Effector memory CD4-positive, alpha-beta T cell (primary cell): ENCODE measurements around the gene CCDC160.
"Not testable (repeated sequence)": the region's sequence is repeated elsewhere in the genome, so short reads cannot be mapped to it uniquely, and the experiment has no call there.

Experiments used
- DNase-seq, 3 donors: peaks; one replicate each; pipeline ENCODE4 v3.0.0-alpha.2; 2020
- H3K27ac ChIP-seq: 2 replicates; pipeline ENCODE4 v1.7.0; 2013; ENCODE audit warnings: mild to moderate bottlenecking, low read length, moderate library complexity; ENCODE audit not compliant: insufficient read depth, poor library complexity, severe bottlenecking
- H3K27me3 ChIP-seq: replicated peaks from 2 replicates; pipeline ENCODE4 v1.7.0; 2013; ENCODE audit warnings: mild to moderate bottlenecking, low read length; ENCODE audit not compliant: insufficient read depth, control insufficient read depth, poor library complexity, severe bottlenecking
- H3K36me3 ChIP-seq: 2 replicates; pipeline ENCODE4 v1.7.0; 2013; ENCODE audit warnings: mild to moderate bottlenecking, low read length, moderate library complexity; ENCODE audit not compliant: control insufficient read depth, insufficient read depth
- H3K4me1 ChIP-seq: 2 replicates; pipeline ENCODE4 v1.7.0; 2013; ENCODE audit warnings: low read length, mild to moderate bottlenecking; ENCODE audit not compliant: control insufficient read depth, insufficient read depth, poor library complexity, severe bottlenecking
- H3K4me3 ChIP-seq: 2 replicates; pipeline ENCODE4 v1.7.0; 2013; ENCODE audit warnings: low read length, low read depth, mild to moderate bottlenecking; ENCODE audit not compliant: insufficient read depth, poor library complexity, severe bottlenecking
- H3K9me3 ChIP-seq: 2 replicates; pipeline ENCODE4 v1.7.0; 2013; ENCODE audit warnings: mild to moderate bottlenecking, low read length, moderate library complexity; ENCODE audit not compliant: control insufficient read depth
- total RNA-seq, 3 donors: gene quantifications; one replicate each; lab custom pipeline; 2026; lab: John Stamatoyannopoulos, UW

CCDC160 gene
- 0 reads per million in 3 donors for total RNA-seq

DNA sequence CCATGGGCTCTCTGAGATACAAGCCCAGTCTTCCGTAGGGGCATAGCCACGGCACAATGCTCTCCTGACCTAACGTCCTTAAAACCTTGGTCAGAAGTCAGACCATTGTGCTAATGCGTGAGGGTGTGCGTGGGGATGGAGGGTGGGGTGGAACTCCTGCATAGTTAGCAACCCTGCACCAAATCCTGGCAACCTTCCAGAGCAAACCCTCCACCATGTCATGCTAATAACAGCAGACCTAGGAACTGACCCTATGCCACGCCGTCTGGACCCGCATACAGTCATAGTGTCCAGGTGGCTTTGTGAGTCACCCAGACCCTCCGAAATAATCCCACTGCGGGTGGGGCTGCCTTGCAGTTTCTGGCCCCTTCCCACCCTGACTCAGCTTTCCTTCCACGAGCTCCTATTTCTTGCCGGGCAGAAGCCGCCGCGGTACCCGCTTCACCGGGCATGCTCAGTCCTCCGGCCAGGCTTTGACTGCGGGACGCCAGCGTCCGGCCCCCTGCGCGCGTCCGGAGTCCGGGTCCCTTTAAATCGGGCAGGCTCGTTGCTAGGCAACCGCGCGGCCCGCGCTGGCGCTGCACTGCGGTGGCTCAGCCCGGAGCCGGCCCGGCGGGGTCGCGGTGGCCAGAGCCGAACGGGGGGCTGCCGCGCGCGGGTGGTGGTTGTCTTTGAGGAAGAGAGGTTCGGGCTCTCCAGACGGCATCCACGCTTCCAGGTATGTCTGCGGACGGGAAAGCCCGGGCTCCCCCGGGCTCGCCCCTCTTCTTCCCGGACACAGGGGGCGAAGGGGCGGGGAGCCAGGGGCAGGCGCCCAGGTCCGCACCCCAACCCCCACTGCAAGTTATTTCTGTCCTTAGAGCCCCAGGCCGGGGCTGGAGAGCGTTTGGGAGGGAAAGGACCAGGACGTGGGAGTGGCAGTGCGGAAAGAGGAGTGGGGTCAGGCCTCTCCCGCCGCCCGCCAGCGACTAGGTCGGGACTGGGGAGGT, at the start of gene CCDC160:
TSS of gene CCDC160 (plus strand) at position 557 of the 989 bp plus-strand sequence. CDS start 7,619 bp downstream, outside the sequence.
- Histone ChIP-seq H3K27ac (no peak within 1 kb of the TSS), H3K36me3 (no peaks in the 10 kb centered on the region), H3K4me3 (no peak within 1 kb of the TSS), H3K4me1 (no peaks in the 10 kb centered on the region), H3K9me3 (no peaks in the 10 kb centered on the region), H3K27me3 (no peaks in the 10 kb centered on the region)
- DNase-seq = no peak

DNA sequence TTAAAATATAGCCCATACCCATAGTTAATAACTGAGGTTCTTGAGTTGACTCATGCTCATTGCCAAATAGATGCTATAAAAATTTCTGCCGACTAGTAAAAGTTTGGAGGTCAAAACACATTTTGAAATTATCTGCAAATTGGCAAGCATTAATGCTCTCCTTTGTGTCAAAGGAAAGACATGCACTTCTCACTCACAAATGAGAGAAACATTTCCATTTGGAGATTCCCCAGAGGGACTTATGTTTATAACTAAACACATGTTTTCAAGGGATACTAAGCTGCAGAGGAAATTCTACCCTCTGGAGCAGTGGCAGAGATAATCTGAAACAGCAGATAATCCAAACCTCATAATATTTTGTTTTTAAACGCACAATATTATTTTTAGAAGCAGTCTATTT, 45.7 kb upstream of the CCDC160 start:
- no peak overlapping the region for H3K4me3 ChIP-seq
- no peaks in the 10 kb centered on the region for H3K9me3 ChIP-seq
- DNase-seq = no peak
- H3K27ac ChIP-seq = no peak overlapping the region
- H3K27me3 ChIP-seq = no peaks in the 10 kb centered on the region
- peaks cover 8% of the 10 kb centered on the region for H3K4me1 ChIP-seq
- no peaks in the 10 kb centered on the region for H3K36me3 ChIP-seq

DNA sequence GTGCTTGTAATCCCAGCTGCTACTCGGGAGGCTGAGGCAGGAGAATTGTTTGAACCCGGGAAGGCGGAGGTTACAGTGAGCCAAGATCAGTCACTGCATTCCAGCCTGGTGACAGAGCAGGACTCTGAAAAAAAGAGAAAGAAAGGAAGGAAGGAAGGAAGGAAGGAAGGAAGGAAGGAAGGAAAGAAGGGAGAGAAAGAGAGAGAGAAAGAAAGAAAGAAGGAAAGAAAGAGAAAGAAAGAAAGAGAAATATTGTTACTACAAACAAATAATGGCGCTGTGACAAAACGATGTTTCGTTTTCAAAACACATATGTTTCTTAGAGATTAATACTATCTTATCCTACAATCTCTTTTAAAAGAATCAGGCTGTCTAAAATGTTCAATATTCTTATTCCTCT, 42.1 kb upstream of the CCDC160 start:
- Histone ChIP-seq H3K27me3 (no peaks in the 10 kb centered on the region), H3K4me3 (no peak overlapping the region), H3K9me3 (no peaks in the 10 kb centered on the region), H3K36me3 (no peaks in the 10 kb centered on the region), H3K4me1 (no peaks in the 10 kb centered on the region), H3K27ac (no peak overlapping the region)
- DNase-seq = no peak

DNA sequence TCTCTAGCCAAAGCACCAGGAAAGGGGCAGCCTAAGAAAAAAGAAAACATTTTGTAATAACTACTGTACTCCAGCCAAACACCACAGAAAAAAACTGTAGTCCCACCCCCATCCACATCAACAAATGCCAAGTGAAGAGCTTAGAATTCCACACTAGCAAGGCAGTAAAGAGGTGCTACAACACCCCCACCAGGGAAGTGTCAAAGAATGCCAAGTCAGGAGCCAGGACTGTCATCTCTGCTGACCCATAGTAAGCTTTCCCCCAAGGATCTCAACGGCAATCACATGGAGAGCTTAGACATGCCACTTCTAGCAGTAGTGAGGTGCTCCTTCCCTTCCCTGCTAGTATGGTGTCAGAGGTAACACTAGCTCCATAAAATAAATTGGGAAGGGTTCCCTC, 34.4 kb upstream of the CCDC160 start:
- Histone ChIP-seq H3K27me3 (no peaks in the 10 kb centered on the region), H3K36me3 (no peaks in the 10 kb centered on the region), H3K4me3 (no peak overlapping the region), H3K27ac (no peak overlapping the region), H3K4me1 (no peaks in the 10 kb centered on the region), H3K9me3 (no peaks in the 10 kb centered on the region)
- DNase-seq = no peak

DNA sequence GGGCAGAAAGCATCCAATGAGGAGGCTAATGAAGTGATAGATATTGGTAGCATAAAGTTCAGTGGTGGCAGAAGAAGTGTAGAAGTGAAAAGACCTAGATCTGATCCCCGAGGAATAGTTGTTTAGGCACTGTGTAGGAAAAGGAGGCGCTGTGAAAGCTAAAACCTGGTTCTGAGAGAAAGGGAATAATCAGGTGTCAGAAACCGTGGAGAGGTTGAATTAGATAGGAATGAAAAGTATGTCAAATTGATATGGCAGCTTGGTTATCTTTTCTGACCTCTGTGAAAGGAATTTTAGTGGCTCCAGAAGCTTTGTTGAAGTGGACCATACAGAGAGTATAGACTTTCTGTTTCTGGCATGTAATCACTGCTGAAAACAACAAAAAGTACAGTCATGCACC, 30.8 kb upstream of the CCDC160 start:
- Histone ChIP-seq H3K27me3 (no peaks in the 10 kb centered on the region), H3K9me3 (no peaks in the 10 kb centered on the region), H3K4me3 (no peak overlapping the region), H3K36me3 (no peaks in the 10 kb centered on the region), H3K27ac (no peak overlapping the region), H3K4me1 (no peaks in the 10 kb centered on the region)
- no peak for DNase-seq

DNA sequence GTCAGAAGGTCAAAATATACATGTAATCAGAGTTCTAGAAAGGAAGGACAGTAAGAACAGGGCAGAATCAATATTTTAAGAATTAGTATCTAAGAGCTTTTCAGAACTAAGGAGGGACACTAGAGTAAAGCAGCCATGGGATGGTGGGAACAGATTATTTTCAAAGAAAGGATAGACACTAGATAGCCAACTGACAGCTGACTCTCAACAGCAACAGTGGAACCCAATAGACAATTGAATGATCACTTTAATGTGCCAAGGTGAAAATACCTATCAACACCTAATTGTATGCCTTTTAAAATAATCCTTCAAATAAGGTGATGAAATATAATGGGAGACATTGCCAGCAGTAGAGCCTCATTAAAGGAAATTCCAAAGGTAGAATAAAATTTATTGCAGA, 26.5 kb upstream of the CCDC160 start:
- no peak for DNase-seq
- Histone ChIP-seq H3K27me3 (no peaks in the 10 kb centered on the region), H3K36me3 (no peaks in the 10 kb centered on the region), H3K9me3 (no peaks in the 10 kb centered on the region), H3K4me3 (no peak overlapping the region), H3K4me1 (no peaks in the 10 kb centered on the region), H3K27ac (no peak overlapping the region)

DNA sequence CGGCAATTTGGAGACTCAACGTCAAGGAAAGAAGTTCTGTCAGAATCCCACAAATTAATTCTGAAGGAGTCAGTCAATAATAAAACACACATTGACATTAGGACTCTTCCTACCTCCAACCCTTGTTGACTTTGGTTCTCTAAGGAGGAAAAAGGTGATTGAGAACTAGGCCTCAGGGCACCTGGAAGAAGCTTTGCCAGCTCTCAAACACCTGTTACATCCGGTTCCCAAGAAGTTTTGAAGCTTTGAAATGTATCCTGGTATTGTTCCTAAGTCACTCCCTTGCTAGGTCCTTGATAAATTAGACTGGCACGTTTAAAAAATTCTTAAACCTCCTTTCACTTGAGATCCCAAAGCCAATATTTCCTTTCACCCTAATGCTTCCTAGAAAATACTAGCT, 1.7 kb upstream of the CCDC160 start:
- DNase-seq = no peak
- H3K27ac ChIP-seq = no peak overlapping the region
- no peaks in the 10 kb centered on the region for H3K27me3 ChIP-seq
- H3K9me3 ChIP-seq = no peaks in the 10 kb centered on the region
- H3K36me3 ChIP-seq = no peaks in the 10 kb centered on the region
- no peak overlapping the region for H3K4me3 ChIP-seq
- no peaks in the 10 kb centered on the region for H3K4me1 ChIP-seq

DNA sequence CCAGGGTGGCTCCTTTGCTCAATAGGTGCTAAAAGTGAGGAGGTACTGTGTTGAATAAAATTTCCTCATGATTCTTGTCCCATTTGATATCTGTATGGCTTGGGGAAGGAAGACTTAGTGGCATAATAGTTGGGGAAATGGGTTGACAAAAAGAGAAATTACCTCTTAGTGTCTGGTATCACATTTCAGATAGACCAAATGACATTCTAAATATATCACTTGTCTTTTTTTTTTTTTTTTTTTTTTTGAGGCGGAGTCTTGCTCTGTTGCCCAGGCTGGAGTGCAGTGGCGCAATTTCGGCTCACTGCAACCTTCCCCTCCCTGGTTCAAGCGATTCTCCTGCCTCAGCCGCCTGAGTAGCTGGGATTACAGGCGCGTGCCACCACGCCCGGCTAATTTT, 1.2 kb downstream of the CCDC160 start:
- not testable (repeated sequence) for H3K9me3 ChIP-seq, H3K27ac ChIP-seq, H3K4me1 ChIP-seq, H3K27me3 ChIP-seq, H3K4me3 ChIP-seq, H3K36me3 ChIP-seq, DNase-seq

DNA sequence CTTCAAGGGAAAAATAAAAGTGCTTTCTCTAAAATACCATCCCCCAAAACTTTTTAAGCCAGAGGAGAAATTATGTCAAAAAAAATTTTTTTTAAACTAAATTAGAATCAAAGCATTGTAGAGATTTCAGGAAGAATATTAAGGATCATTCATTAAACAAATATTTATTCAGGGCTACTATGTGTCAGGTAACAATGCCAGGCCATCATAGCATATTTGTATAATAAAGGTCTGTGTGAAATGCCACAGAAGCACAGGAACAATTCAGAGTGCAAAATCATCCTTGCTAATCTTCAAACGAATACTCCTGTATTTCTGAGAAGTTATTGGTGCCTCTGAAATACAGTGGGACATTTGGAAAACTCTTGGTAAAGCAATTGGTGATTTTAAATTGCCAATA, 2.0 kb downstream of the CCDC160 start:
- no peaks in the 10 kb centered on the region for H3K9me3 ChIP-seq
- H3K27ac ChIP-seq = no peak overlapping the region
- H3K27me3 ChIP-seq = no peaks in the 10 kb centered on the region
- no peak overlapping the region for H3K4me3 ChIP-seq
- no peaks in the 10 kb centered on the region for H3K4me1 ChIP-seq
- H3K36me3 ChIP-seq = no peaks in the 10 kb centered on the region
- DNase-seq = no peak

DNA sequence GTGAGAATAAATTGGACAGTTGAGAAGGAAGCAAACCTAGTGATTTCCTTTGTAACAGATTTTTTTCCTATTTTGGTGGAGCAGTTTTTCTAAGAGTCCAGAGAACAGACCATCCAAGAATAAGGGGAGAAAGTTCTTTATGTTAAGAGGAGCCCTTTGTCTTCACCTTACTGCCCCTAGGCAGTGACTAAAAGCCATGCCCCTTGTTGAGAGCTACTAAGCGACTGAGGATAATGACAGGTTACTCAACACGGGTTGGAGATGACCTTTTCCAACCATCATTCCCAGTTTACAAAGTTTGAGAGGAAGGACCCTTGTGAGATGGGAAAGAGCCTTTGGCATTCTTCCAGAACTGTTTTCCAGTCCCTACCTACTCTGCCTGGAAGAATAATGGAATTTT, 3.2 kb downstream of the CCDC160 start:
- no peaks in the 10 kb centered on the region for H3K4me1 ChIP-seq
- no peak overlapping the region for H3K27ac ChIP-seq
- no peak for DNase-seq
- no peaks in the 10 kb centered on the region for H3K27me3 ChIP-seq
- H3K9me3 ChIP-seq = no peaks in the 10 kb centered on the region
- no peak overlapping the region for H3K4me3 ChIP-seq
- no peaks in the 10 kb centered on the region for H3K36me3 ChIP-seq
